ENCODE results near the gene PRELP.

DNA sequence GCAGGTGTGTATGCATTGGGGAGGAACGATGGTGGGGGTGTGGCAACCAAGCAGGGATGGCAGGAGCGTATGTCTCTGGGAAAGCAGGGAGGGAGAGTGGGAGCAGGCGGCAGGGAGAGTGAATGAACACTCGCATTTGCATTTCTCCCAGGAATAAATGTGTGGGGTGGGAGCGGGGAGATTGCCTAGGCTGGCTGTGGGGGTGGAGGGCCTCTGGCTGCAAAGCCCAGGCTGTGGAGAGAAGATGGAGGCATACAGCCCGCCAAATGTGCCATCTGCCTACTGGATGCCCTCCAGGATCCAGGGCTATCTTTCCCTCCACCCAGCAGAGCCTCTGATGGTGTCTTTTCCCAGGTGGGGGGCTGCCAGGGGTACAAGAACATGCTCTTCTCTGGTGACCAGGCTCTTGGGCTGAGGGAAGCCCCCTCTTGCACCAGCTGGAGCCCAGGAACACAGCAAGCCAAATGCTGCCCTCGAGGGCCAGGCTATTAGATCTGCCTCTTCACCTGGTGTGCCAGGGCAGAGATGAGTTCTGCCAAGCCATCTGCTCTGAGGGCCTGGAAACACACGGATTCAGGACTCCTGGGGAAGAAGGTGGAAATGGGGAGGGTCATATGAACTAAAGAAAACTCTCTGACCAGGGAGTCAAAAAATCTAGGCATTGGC is 16.6 kb downstream of the PRELP start:
- TF ChIP-seq POLR2AphosphoS5 (IDR thresholded peaks at IDR 0.05) (no peak), POLR2A (IDR thresholded peaks at IDR 0.05) (no peak), EP300 (IDR thresholded peaks at IDR 0.05; ENCODE audit: low read depth) (no peak)
- TF ChIP-seq, protein P1, sequence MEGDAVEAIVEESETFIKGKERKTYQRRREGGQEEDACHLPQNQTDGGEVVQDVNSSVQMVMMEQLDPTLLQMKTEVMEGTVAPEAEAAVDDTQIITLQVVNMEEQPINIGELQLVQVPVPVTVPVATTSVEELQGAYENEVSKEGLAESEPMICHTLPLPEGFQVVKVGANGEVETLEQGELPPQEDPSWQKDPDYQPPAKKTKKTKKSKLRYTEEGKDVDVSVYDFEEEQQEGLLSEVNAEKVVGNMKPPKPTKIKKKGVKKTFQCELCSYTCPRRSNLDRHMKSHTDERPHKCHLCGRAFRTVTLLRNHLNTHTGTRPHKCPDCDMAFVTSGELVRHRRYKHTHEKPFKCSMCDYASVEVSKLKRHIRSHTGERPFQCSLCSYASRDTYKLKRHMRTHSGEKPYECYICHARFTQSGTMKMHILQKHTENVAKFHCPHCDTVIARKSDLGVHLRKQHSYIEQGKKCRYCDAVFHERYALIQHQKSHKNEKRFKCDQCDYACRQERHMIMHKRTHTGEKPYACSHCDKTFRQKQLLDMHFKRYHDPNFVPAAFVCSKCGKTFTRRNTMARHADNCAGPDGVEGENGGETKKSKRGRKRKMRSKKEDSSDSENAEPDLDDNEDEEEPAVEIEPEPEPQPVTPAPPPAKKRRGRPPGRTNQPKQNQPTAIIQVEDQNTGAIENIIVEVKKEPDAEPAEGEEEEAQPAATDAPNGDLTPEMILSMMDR (IDR thresholded peaks at IDR 0.05) = no peak

Measured in transverse colon (tissue), 4 donors.